Ovary (tissue), 9 donors: Measurements from ENCODE around the gene FOXI1. TPM values are rescaled to one million over a fixed set of nuclear protein-coding genes. Genes with fewer than 3 reads are reported as not detected.

Experiments used
- DNase-seq, 5 donors: peaks; one replicate each; pipeline ENCODE4 v3.0.0-alpha.2; 2019 to 2020
- H3K27ac ChIP-seq, 2 donors: fragments of 200-600 bp; one replicate each; pipeline versions ENCODE4 v1.5.1 to v1.8.0; 2019 to 2022
- H3K27me3 ChIP-seq: fragments of 200-600 bp; one replicate; pipeline ENCODE4 v1.8.0; 2022
- H3K36me3 ChIP-seq: fragments of 200-600 bp; sonication (generic); one replicate; pipeline ENCODE4 v1.5.1; 2019
- H3K4me1 ChIP-seq: one replicate; pipeline ENCODE4 v1.8.1; 2013; ENCODE audit warnings: mild to moderate bottlenecking, moderate library complexity; ENCODE audit not compliant: insufficient read depth
- H3K4me3 ChIP-seq: fragments of 200-600 bp; sonication (generic); one replicate; pipeline ENCODE4 v1.5.1; 2017
- H3K9me3 ChIP-seq, 2 donors: fragments of 200-600 bp in 1 of 2; sonication (generic) in 1 of 2; one replicate each; pipeline versions ENCODE4 v1.5.1 to v1.8.1; 2013 to 2019; ENCODE audit warnings: mild to moderate bottlenecking in 1 of 2, moderate library complexity in 1 of 2
- EP300 ChIP-seq: sonication (generic); formaldehyde crosslinking; IDR thresholded peaks from one replicate; pipeline ENCODE4 v1.6.1; 2017; ENCODE audit warnings: antibody characterized with exemption
- POLR2A ChIP-seq: fragments of 450-650 bp; IDR thresholded peaks from one replicate; pipeline ENCODE4 v1.6.1; 2017; ENCODE audit warnings: antibody characterized with exemption, mild to moderate bottlenecking, moderate library complexity
- WGBS, 3 donors: extraction: QIAGEN DNeasy Blood & Tissue Kit in 1 of 3; methylation state at CpG; one replicate each; pipeline versions ENCODE4 v1.1.5 to v1.1.7; 2013 to 2017; 5-methylcytosine and 5-hydroxymethylcytosine counted together
- intact Hi-C, 4 donors: fragments of 100-400 bp; cut with DNase I; formaldehyde crosslinking; loops; one replicate each; pipeline versions ENCODE4 v1.11.0 to v1.15.1; 2022 to 2023
- polyA plus RNA-seq, 2 donors: library from polyadenylated mRNA; stranded (reverse); fragments of 200-250 nt in 1 of 2; fragments of 350-450 nt in 1 of 2; fragmentation: Illumina TruSeq in 1 of 2; extraction: RNeasy Lipid Tissue Mini Kit (QIAGEN cat#74804) in 1 of 2; gene quantifications; one replicate each; pipeline ENCODE4 v1.2.3, GENCODE V29; 2013 to 2014
- total RNA-seq, 7 donors: library from RNA; depleted of rRNA in 2 of 7; stranded (reverse); fragments of >200 nt in 2 of 7; fragmentation: NEBNext Ultra II Directional in 3 of 7; extraction: Animal tissue kit (Norgen Biotek cat#: 25700) in 3 of 7; gene quantifications; one replicate each; pipeline versions ENCODE4 v1.1.0 to v1.2.4, GENCODE V29; 2016 to 2023
- TF ChIP-seq, protein P1 (sequence below), 3 donors: fragments of 450-650 bp in 2 of 3; fragments of 200-600 bp in 1 of 3; IDR thresholded peaks; one replicate each; pipeline versions ENCODE4 v1.5.1 to v1.8.0; 2016 to 2022; ENCODE audit warnings: antibody characterized with exemption in 3 of 3, mild to moderate bottlenecking in 1 of 3
- donor health status: DM: no; HTN: no; CAD: no; lungs with moderate emphysema.
- donor health status: DM: no; HTN: no; CAD: no.
- donor health status: Bipolar disorder and iron deficiency.
- donor health status: DM: yes; HTN: yes; CAD: no.
- donor health status: DM: no; HTN: no; CAD: no.
- donor health status: DM: yes; HTN: yes; CAD: no.

Gene FOXI1
- total and polyA plus RNA-seq, 9 donors, result not detected

DNA sequence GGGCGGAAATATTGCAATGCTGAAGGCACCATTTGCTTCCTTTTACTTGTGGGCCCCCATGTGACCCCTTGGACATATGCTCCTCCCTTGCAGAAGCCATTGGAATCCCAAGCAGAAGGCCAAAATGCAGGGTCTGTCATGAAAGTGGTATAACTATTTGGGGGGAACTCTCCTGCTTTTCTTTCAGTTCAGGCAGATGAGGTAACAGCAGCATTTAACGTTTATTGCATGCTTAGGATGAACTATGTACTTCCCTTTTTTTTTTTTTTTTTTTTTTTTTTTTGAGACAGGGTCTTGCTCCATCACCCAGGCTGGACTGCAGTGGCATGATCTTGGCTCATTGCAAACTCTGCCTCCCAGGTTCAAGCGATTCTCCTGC lies 7.8 kb downstream of the FOXI1 start:
- no peaks in the 10 kb centered on the region for H3K27me3 ChIP-seq
- H3K36me3 ChIP-seq, result no peaks in the 10 kb centered on the region
- TF ChIP-seq, protein P1, sequence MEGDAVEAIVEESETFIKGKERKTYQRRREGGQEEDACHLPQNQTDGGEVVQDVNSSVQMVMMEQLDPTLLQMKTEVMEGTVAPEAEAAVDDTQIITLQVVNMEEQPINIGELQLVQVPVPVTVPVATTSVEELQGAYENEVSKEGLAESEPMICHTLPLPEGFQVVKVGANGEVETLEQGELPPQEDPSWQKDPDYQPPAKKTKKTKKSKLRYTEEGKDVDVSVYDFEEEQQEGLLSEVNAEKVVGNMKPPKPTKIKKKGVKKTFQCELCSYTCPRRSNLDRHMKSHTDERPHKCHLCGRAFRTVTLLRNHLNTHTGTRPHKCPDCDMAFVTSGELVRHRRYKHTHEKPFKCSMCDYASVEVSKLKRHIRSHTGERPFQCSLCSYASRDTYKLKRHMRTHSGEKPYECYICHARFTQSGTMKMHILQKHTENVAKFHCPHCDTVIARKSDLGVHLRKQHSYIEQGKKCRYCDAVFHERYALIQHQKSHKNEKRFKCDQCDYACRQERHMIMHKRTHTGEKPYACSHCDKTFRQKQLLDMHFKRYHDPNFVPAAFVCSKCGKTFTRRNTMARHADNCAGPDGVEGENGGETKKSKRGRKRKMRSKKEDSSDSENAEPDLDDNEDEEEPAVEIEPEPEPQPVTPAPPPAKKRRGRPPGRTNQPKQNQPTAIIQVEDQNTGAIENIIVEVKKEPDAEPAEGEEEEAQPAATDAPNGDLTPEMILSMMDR (IDR thresholded peaks at IDR 0.05), result no peak
- TF ChIP-seq EP300, result no peak
- TF ChIP-seq POLR2A, result no peak
- no peak overlapping the region for H3K27ac ChIP-seq
- no peaks in the 10 kb centered on the region for H3K4me1 ChIP-seq
- H3K4me3 ChIP-seq, result no peak overlapping the region
- DNase-seq, result no peak
- intact Hi-C loops, result no loop called here
- H3K9me3 ChIP-seq, result no peaks in the 10 kb centered on the region
- 73 to 79% (median 73%) methylated on average over 3 of the region's 3 CpGs for WGBS, 3 donors

DNA sequence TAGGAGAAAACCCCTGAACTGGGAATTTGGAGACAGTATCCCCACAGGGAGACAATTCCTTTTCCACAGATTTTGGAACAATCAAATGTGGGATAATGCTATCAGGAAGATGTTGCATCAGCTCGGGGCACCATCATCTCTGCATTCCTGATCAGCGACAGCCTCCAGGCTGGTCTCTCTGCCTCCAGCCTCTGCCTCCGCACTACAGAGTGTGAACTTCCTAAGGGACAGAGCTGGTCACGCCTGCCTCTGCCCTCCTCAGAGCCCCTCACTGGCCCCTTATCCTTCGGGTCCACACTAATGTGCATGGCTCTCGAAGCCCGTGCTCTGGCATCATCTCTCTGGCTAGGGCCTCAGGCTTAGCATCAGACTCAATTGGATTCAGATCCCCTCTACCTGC lies 8.6 kb downstream of the FOXI1 start:
- DNase-seq, result no peak
- H3K4me3 ChIP-seq, result no peak overlapping the region
- H3K27ac ChIP-seq, result no peak overlapping the region
- no peaks in the 10 kb centered on the region for H3K4me1 ChIP-seq
- no peaks in the 10 kb centered on the region for H3K9me3 ChIP-seq
- 80 to 86% (median 82%) methylated on average over 7 of the region's 7 CpGs for WGBS, 3 donors
- TF ChIP-seq POLR2A (no peak), EP300 (no peak)
- TF ChIP-seq, protein P1 (IDR thresholded peaks at IDR 0.05), result no peak
- no peaks in the 10 kb centered on the region for H3K27me3 ChIP-seq
- no peaks in the 10 kb centered on the region for H3K36me3 ChIP-seq
- intact Hi-C loops, result no loop called here

DNA sequence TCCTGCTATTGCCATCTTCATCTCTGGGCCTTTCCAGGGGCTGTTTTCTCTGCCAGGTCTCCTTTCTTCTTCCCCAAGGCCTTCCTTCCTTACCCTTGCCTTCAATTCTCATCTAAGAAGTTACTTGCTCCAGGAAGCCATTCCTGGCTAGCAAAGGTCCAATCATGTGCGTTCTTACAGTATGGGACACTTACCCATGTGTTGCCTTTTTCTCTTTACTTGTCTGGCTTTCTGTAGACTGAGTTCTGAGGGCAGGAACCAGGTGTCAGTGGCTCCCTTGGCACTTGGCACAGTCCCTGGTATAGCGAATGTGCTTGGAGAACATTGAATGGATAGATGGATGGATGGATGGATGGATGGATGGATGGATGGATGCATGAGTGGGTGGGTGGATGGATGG lies 10.2 kb downstream of the FOXI1 start:
- Histone ChIP-seq H3K27ac (no peak overlapping the region), H3K27me3 (no peaks in the 10 kb centered on the region), H3K36me3 (no peaks in the 10 kb centered on the region), H3K4me3 (no peak overlapping the region), H3K9me3 (no peaks in the 10 kb centered on the region), H3K4me1 (no peaks in the 10 kb centered on the region)
- DNase-seq, result no peak
- 87 to 91% (median 89%) methylated on average over 2 of the region's 2 CpGs for WGBS, 3 donors
- intact Hi-C loops, result no loop called here
- TF ChIP-seq EP300, result no peak
- TF ChIP-seq POLR2A, result no peak
- TF ChIP-seq, protein P1 (IDR thresholded peaks at IDR 0.05), result no peak

DNA sequence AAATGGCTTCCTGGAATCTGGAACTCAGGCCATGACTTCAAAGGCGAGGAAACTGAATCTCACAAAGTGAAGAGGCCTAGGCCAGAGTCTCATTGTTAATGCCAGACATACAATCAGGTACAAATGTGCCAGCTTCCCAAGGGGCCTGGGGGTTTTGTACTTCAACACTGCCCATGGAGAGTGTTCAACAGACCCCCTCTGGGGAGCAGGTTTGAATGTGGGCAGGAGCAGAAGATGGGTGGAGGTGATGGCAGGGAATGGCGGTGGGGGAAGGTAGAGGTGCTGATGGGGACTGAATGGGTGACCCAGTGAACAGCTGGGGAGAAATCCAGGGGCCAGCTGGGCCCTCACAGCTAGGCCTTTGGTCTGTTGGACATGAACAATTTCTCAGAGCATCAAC lies 12.0 kb downstream of the FOXI1 start:
- H3K27ac ChIP-seq, result no peak overlapping the region
- no peaks in the 10 kb centered on the region for H3K4me1 ChIP-seq
- intact Hi-C loops, result no loop called here
- TF ChIP-seq EP300, result no peak
- TF ChIP-seq POLR2A, result no peak
- TF ChIP-seq, protein P1 (IDR thresholded peaks at IDR 0.05), result no peak
- no peaks in the 10 kb centered on the region for H3K27me3 ChIP-seq
- no peaks in the 10 kb centered on the region for H3K9me3 ChIP-seq
- no peak for DNase-seq
- WGBS, 3 donors, result 89 to 94% (median 92%) methylated on average over 2 of the region's 2 CpGs
- no peak overlapping the region for H3K4me3 ChIP-seq
- H3K36me3 ChIP-seq, result no peaks in the 10 kb centered on the region

DNA sequence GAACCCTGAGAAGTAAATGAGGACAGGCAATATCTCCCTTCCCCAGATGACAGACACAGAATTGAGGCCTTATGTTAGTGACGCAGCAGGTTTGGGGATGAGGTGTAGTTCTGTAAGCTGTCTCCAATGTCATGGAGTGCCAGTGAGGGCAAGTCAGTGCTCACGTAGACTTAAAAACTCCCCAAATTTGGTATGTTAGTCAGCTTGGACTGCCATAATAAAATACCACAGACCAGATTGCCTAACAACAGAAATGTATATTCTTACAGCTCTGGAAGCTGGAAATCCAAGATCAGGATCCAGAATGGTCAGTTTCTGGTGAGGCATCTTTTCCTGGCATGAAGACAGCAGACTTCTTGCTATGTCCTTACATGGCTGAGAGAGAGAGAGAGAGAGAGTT lies 14.9 kb downstream of the FOXI1 start:
- H3K4me1 ChIP-seq, result no peaks in the 10 kb centered on the region
- H3K4me3 ChIP-seq, result no peak overlapping the region
- 83 to 91% (median 88%) methylated on average over 2 of the region's 2 CpGs for WGBS, 3 donors
- TF ChIP-seq, protein P1 (IDR thresholded peaks at IDR 0.05), result no peak
- no peak for TF ChIP-seq POLR2A
- TF ChIP-seq EP300, result no peak
- H3K36me3 ChIP-seq, result no peaks in the 10 kb centered on the region
- intact Hi-C loops, result no loop called here
- H3K27ac ChIP-seq, result no peak overlapping the region
- no peak for DNase-seq
- no peaks in the 10 kb centered on the region for H3K9me3 ChIP-seq
- H3K27me3 ChIP-seq, result no peaks in the 10 kb centered on the region
